ENCODE results near the gene DGCR8. TPM values are rescaled to one million over a fixed set of nuclear protein-coding genes. Genes with fewer than 3 reads are reported as not detected.

The DGCR8 gene
- total RNA-seq, 1 donor from 2014 or later, result 29.0 TPM

GRCh38 chr22:20112623-20113511, 32.8 kb downstream of the DGCR8 start:
- Histone ChIP-seq H3K4me3 (ENCODE audit: insufficient read depth, low read depth, low read length) (no peak overlapping the region), H3K9ac (ENCODE audit: low read length) (no peak overlapping the region), H3K27me3 (ENCODE audit: insufficient read depth, low read length) (no peaks in the 10 kb centered on the region), H3K4me1 (ENCODE audit: insufficient read depth, low read length) (peaks cover 5% of the 10 kb centered on the region), H4K20me1 (ENCODE audit: insufficient read depth, low read length) (peaks cover 57% of the 10 kb centered on the region), H3K4me2 (ENCODE audit: low read length) (no peak overlapping the region), H3K36me3 (ENCODE audit: insufficient read depth, low read length) (peaks cover 29% of the 10 kb centered on the region), H3K9me3 (ENCODE audit: insufficient read depth, low read depth, low read length) (no peaks in the 10 kb centered on the region), H3K27ac (ENCODE audit: low read depth, low read length) (no peak overlapping the region), H3K79me2 (ENCODE audit: insufficient read depth, low read length) (peaks cover 41% of the 10 kb centered on the region), H2AFZ (ENCODE audit: low read depth, low read length) (no peak overlapping the region)
- FAIRE-seq (no peak), DNase-seq (ENCODE audit: low read depth) (no peak)
- Mint-ChIP-seq H3K9me3 (ENCODE audit: unreplicated experiment) (no peaks in the 10 kb centered on the region), H3K27ac (ENCODE audit: unreplicated experiment) (no peak overlapping the region), H3K4me3 (ENCODE audit: unreplicated experiment) (no peak overlapping the region), H3K27me3 (ENCODE audit: low read depth, unreplicated experiment) (no peaks in the 10 kb centered on the region), H3K4me1 (ENCODE audit: low read depth, unreplicated experiment) (no peaks in the 10 kb centered on the region), H3K36me3 (ENCODE audit: low read depth, unreplicated experiment) (peaks cover 12% of the 10 kb centered on the region)
- TF ChIP-seq EZH2 (IDR thresholded peaks at IDR 0.05; ENCODE audit: insufficient read depth, low read length), result no peak
- no peak for TF ChIP-seq CTCF (IDR thresholded peaks at IDR 0.05; ENCODE audit: insufficient read depth, low read depth, low read length)

- no peak overlapping the region for H3K27ac Mint-ChIP-seq (ENCODE audit: unreplicated experiment)
These were observed 33.7 kb downstream of the DGCR8 start for GRCh38 chr22:20113551-20114310.

More at GRCh38 chr22:20113551-20114310, 33.7 kb downstream of the DGCR8 start:
- H3K9ac ChIP-seq (ENCODE audit: low read length), result no peak overlapping the region
- no peaks in the 10 kb centered on the region for H3K9me3 Mint-ChIP-seq (ENCODE audit: unreplicated experiment)
- peaks cover 47% of the 10 kb centered on the region for H3K79me2 ChIP-seq (ENCODE audit: insufficient read depth, low read length)
- no peak overlapping the region for H2AFZ ChIP-seq (ENCODE audit: low read depth, low read length)
- H3K27me3 ChIP-seq (ENCODE audit: insufficient read depth, low read length), result no peaks in the 10 kb centered on the region
- peaks cover 51% of the 10 kb centered on the region for H4K20me1 ChIP-seq (ENCODE audit: insufficient read depth, low read length)
- H3K4me2 ChIP-seq (ENCODE audit: low read length), result no peak overlapping the region
- no peaks in the 10 kb centered on the region for H3K27me3 Mint-ChIP-seq (ENCODE audit: low read depth, unreplicated experiment)
- no peaks in the 10 kb centered on the region for H3K4me1 Mint-ChIP-seq (ENCODE audit: low read depth, unreplicated experiment)
- TF ChIP-seq EZH2 (IDR thresholded peaks at IDR 0.05; ENCODE audit: insufficient read depth, low read length) (no peak), CTCF (IDR thresholded peaks at IDR 0.05; ENCODE audit: insufficient read depth, low read depth, low read length) (no peak)
- no peak overlapping the region for H3K27ac ChIP-seq (ENCODE audit: low read depth, low read length)
- no peak overlapping the region for H3K4me3 Mint-ChIP-seq (ENCODE audit: unreplicated experiment)
- peaks cover 12% of the 10 kb centered on the region for H3K36me3 Mint-ChIP-seq (ENCODE audit: low read depth, unreplicated experiment)
- peaks cover 23% of the 10 kb centered on the region for H3K36me3 ChIP-seq (ENCODE audit: insufficient read depth, low read length)
- H3K4me3 ChIP-seq (ENCODE audit: insufficient read depth, low read depth, low read length), result no peak overlapping the region
- H3K9me3 ChIP-seq (ENCODE audit: insufficient read depth, low read depth, low read length), result no peaks in the 10 kb centered on the region
- DNase-seq (ENCODE audit: low read depth) (no peak), FAIRE-seq (no peak)
- peaks cover 9% of the 10 kb centered on the region for H3K4me1 ChIP-seq (ENCODE audit: insufficient read depth, low read length)

Measured in astrocyte (in vitro differentiated cells and primary cell).